Activated B cell treated with CpG ODN at 0.5 μM for 24 hours (primary cell): ENCODE data around the gene AP5B1. TPM values are rescaled to one million over a fixed set of nuclear protein-coding genes. Genes with fewer than 3 reads are reported as not detected.

ENCODE experiments used
- ATAC-seq: fragments of 200-7000 bp; cut with Tn5 transposase; one replicate; pipeline ENCODE4 v1.10.0; 2021; ENCODE audit warnings: low read depth, mild to moderate bottlenecking, moderate library complexity
- CTCF ChIA-PET: fragments of 350-600 bp; sonication (Branson Sonifier 250); formaldehyde crosslinking; loops from one replicate; lab custom pipeline; 2021; ENCODE audit warnings: antibody characterized with exemption; lab: Charles Lee
- POLR2A ChIA-PET: fragments of 350-600 bp; sonication (Branson Sonifier 250); formaldehyde crosslinking; loops from one replicate; lab custom pipeline; 2021; ENCODE audit warnings: antibody characterized with exemption; lab: Charles Lee
- DNase-seq: peaks from one replicate; pipeline ENCODE4 v3.0.0; 2022
- H3K27ac Mint-ChIP-seq: one replicate; pipeline ENCODE4 v1.8.0; 2020; ENCODE audit warnings: mixed read lengths
- H3K27me3 Mint-ChIP-seq: one replicate; pipeline ENCODE4 v1.8.0; 2021; ENCODE audit warnings: mixed read lengths
- H3K36me3 Mint-ChIP-seq: one replicate; pipeline ENCODE4 v1.8.0; 2021; ENCODE audit warnings: low read depth, mixed read lengths
- H3K4me1 Mint-ChIP-seq: one replicate; pipeline ENCODE4 v1.8.0; 2021; ENCODE audit warnings: mixed read lengths
- H3K4me3 Mint-ChIP-seq: one replicate; pipeline ENCODE4 v1.8.0; 2020; ENCODE audit warnings: mild to moderate bottlenecking, mixed read lengths
- H3K9me3 Mint-ChIP-seq: one replicate; pipeline ENCODE4 v1.8.0; 2020; ENCODE audit warnings: mixed read lengths
- intact Hi-C: fragments of 100-400 bp; cut with micrococcal nuclease; formaldehyde crosslinking; loops from one replicate; pipeline ENCODE4 v1.15.1; 2024
- total RNA-seq: library from RNA; stranded (reverse); gene quantifications from 2 replicates; pipeline ENCODE4 v1.2.3, GENCODE V29; 2022
- TF ChIP-seq, protein P1 (sequence below): fragments of 200-600 bp; IDR thresholded peaks from one replicate; pipeline ENCODE4 v1.8.0; 2022; ENCODE audit warnings: antibody characterized with exemption, mild to moderate bottlenecking

AP5B1 gene
- total RNA-seq, 1 donor from 2014 or later: 20.9 TPM

DNA sequence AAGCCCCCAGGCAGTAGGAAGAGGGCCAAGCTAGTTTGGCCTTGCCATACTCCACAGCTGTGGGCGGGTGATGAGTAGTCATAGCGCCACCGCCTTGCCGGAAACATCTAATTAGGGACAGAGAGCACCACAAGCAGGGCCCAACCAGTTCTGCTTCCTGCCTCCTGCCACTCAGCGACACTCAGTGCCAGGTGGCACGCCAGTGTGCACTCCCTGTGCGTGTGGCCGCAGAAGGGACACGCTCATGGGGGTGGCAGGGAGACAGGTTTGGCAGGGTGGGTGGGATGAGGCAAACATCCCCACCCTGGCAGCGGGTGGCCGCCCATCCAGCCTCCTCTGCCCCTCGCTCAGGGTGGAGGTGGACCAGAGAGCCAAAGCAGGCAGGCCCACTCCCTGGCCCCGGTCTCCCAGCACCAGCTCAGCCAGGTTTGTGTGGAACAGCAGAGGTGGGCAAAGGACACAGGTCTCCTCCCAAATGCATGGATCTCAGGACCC is 11.0 kb upstream of the AP5B1 start:
- DNase-seq (peak; percentile 52), ATAC-seq (peak; percentile 93)
- TF ChIP-seq, protein P1, sequence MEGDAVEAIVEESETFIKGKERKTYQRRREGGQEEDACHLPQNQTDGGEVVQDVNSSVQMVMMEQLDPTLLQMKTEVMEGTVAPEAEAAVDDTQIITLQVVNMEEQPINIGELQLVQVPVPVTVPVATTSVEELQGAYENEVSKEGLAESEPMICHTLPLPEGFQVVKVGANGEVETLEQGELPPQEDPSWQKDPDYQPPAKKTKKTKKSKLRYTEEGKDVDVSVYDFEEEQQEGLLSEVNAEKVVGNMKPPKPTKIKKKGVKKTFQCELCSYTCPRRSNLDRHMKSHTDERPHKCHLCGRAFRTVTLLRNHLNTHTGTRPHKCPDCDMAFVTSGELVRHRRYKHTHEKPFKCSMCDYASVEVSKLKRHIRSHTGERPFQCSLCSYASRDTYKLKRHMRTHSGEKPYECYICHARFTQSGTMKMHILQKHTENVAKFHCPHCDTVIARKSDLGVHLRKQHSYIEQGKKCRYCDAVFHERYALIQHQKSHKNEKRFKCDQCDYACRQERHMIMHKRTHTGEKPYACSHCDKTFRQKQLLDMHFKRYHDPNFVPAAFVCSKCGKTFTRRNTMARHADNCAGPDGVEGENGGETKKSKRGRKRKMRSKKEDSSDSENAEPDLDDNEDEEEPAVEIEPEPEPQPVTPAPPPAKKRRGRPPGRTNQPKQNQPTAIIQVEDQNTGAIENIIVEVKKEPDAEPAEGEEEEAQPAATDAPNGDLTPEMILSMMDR: no peak
- intact Hi-C loops: loop anchor here (1.0 kb wide), 2 partner anchors 11 to 27 kb away; partner anchors contain the start of gene AP5B1
- ChIA-PET CTCF (interaction anchor here (0.8 to 3.7 kb wide), 6 partner anchors 11 to 86 kb away, joined by 3 to 41 read pairs (median 4); partner anchors contain the start of genes AP5B1 and KAT5), POLR2A (interaction anchor here (0.5 to 4.8 kb wide), 15 partner anchors 9 to 619 kb away, joined by 3 to 46 read pairs (median 5); partner anchors contain the start of genes AP5B1, CFL1, FOSL1 and KAT5)
- Mint-ChIP-seq H3K9me3 (no peaks in the 10 kb centered on the region), H3K4me1 (peaks cover 40% of the 10 kb centered on the region), H3K27ac (peak overlapping the region; percentile 80), H3K36me3 (no peaks in the 10 kb centered on the region), H3K4me3 (no peak overlapping the region), H3K27me3 (peaks cover 6% of the 10 kb centered on the region)

DNA sequence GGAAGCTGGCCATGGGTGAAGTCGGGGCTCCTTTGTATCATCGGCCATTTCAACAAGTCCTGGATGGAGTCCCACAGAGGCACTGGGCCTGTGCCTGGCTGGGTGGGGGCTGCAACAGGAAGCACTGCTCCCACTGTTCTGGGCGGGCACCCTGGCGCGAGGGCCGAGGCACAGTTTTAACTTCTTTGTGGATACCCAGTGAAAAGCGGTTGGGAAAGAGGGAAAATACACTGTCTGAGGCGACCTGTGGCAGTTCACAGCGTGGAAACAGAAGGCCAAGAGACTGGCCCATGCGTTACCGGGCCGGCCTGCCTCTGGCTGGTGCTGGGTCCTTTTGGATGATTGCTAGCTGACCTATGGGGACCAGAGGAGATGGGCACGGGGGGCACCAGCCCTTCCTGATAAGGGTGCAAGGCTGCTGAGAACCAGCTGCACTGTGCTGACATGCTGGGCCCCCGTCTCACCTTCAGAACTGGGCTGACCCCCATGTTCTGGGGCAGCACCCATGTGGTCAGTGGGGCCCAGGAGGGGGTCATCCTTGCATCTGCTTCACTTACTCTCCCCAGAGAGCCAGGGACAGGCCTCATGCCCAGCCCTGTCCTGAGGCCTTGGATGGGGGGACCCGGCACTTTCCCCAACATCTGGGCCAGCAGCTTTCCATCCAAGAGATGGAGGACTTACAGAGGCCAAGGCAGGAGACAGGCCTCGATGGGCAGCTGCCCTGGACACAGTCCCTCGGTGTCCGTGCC is 10.3 kb upstream of the AP5B1 start:
- CTCF ChIA-PET: interaction anchor here (0.8 to 3.7 kb wide), 5 partner anchors 11 to 85 kb away, joined by 3 to 41 read pairs (median 4); partner anchors contain the start of genes AP5B1 and MUS81
- Mint-ChIP-seq H3K36me3 (no peaks in the 10 kb centered on the region), H3K9me3 (no peaks in the 10 kb centered on the region), H3K27ac (peak overlapping the region; percentile 80), H3K27me3 (peaks cover 3% of the 10 kb centered on the region), H3K4me3 (no peak overlapping the region), H3K4me1 (peaks cover 40% of the 10 kb centered on the region)
- POLR2A ChIA-PET: interaction anchor here (0.5 to 4.8 kb wide), 14 partner anchors 8 to 620 kb away, joined by 3 to 46 read pairs (median 5); partner anchors contain the start of genes AP5B1, CFL1, DPF2 and FOSL1
- TF ChIP-seq, protein P1: no peak
- intact Hi-C loops: loop anchor here (1.0 kb wide), 2 partner anchors 11 to 27 kb away; partner anchors contain the start of gene AP5B1
- ATAC-seq: no peak
- no peak for DNase-seq

DNA sequence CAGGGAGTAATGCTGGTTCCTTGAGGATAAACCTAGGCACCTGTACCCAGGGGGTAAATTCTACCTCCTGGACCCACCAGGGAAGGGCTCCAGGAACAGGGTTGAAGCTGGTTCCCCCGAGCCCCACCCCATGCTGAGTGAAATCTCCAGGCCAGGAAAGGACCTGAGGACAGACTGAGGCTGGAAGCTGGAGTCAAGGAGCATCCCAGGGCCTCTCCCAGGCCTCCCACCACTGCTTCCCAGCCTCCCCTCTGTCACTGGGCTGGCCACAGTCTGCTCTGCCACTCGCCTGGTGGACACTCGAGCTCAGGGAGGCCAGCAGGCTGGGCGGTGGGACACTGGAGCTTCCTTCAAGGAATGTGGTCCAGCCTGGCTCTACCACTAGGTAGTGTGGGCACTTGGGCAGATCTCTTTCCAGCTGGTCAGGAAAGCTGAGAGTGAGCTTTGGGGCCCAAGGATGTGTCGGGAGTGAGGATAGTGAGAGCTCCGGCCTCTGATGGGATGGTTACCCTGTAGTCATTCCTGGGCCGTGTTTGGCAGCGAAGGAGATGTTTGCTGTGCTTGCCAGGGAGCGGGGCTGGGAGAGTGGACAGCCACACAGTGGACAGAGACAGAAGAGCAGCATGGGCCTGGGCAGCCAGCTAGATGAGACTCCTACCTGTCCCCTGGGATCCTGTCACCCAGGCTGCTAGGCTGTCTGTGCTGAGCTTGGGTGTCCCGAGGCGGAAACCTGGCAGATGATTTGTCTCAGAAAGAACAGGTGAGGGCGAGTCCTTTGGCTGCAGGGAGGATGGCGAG is 9.5 kb upstream of the AP5B1 start:
- ATAC-seq (no peak), DNase-seq (no peak)
- Mint-ChIP-seq H3K27ac (no peak overlapping the region), H3K4me1 (peaks cover 44% of the 10 kb centered on the region), H3K27me3 (peaks cover 3% of the 10 kb centered on the region), H3K4me3 (no peak overlapping the region), H3K9me3 (no peaks in the 10 kb centered on the region), H3K36me3 (no peaks in the 10 kb centered on the region)
- CTCF ChIA-PET: interaction anchor here (0.5 to 3.7 kb wide), 3 partner anchors 10 to 459 kb away, joined by 3 to 41 read pairs (median 6); partner anchors contain the start of genes AP5B1 and MUS81
- TF ChIP-seq, protein P1: no peak
- POLR2A ChIA-PET: interaction anchor here (0.6 to 4.8 kb wide), 5 partner anchors 10 to 457 kb away, joined by 3 to 46 read pairs (median 6); partner anchors contain the start of genes AP5B1, CFL1, DPF2 and FOSL1
- intact Hi-C loops: no loop called here

DNA sequence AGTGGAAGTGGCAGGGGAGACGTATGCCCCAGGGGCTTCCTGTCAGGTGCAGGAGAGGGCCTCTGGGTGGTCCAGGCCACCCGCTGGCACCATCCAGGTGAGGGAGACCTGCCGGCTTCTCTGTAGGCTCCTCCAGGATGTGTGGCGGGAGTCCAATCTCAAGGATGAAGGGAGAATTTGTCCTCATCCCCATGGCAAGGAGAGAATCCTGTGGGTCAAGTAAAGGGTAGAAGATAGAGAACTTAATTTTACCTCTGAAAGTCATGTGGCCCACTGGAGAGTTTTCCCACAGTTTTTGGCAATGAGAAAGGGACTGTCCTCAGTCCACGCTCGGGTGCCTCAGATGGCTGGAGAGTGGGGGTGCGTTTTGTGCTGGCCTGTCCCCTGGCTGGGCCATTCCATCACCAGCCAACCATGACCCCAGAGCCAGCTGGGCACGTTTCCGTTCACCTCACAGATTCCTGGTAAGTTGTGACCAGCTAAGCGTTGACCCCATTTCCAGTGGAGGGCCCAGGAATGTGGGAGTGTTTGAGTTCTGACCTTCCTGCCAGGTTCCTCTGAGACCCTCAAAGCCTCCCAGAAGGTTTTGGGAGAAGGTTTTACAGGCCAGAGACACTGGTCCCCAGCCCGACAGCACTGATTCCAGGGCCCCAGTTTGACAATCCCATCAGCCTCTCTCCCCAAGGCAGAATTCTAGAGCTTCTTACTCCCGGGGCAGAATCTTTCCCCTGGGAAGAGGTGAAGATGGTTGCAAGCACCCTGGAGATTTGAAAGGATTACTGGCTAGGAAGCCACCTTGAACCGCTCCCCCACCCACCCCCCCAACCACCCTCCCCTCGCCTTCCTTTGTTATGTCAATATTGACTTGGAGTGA is 8.7 kb upstream of the AP5B1 start:
- ChIA-PET POLR2A (interaction anchor here (0.6 to 4.8 kb wide), 3 partner anchors 9 to 104 kb away, joined by 4 to 46 read pairs (median 4); partner anchors contain the start of gene AP5B1), CTCF (interaction anchor here (0.5 to 3.7 kb wide), 5 partner anchors 9 to 459 kb away, joined by 3 to 41 read pairs (median 5); partner anchors contain the start of genes AP5B1 and MUS81)
- DNase-seq (no peak), ATAC-seq (no peak)
- Mint-ChIP-seq H3K36me3 (no peaks in the 10 kb centered on the region), H3K4me3 (no peak overlapping the region), H3K27ac (no peak overlapping the region), H3K4me1 (peaks cover 44% of the 10 kb centered on the region), H3K9me3 (no peaks in the 10 kb centered on the region), H3K27me3 (peaks cover 3% of the 10 kb centered on the region)
- TF ChIP-seq, protein P1: no peak
- intact Hi-C loops: no loop called here
